H9 (cell line): Measurements from ENCODE around the gene KIF23. TPM values are rescaled to one million over a fixed set of nuclear protein-coding genes. Genes with fewer than 3 reads are reported as not detected.

Experiments used
- DNase-seq: peaks from one replicate; pipeline ENCODE4 v3.0.0-alpha.2; 2017
- H2AFZ ChIP-seq: one replicate; pipeline ENCODE4 v1.6.1; 2013; ENCODE audit warnings: mild to moderate bottlenecking, low read length, control low read depth, moderate library complexity
- H2AK5ac ChIP-seq: 2 replicates; pipeline ENCODE4 v1.6.1; 2013; ENCODE audit warnings: low read length, control low read depth, mixed read lengths; ENCODE audit not compliant: insufficient read length
- H2BK120ac ChIP-seq: one replicate; pipeline ENCODE4 v1.6.1; 2013; ENCODE audit warnings: low read depth, mild to moderate bottlenecking, low read length, control low read depth, inconsistent platforms; ENCODE audit not compliant: poor library complexity, severe bottlenecking
- H2BK12ac ChIP-seq: 2 replicates; pipeline ENCODE4 v1.6.1; 2013; ENCODE audit warnings: low read length, control low read depth, mixed read lengths, low read depth; ENCODE audit not compliant: insufficient read length
- H2BK15ac ChIP-seq: 2 replicates; pipeline ENCODE4 v1.6.1; 2013; ENCODE audit warnings: low read depth, low read length, control low read depth
- H2BK20ac ChIP-seq: one replicate; pipeline ENCODE4 v1.6.1; 2013; ENCODE audit warnings: low read depth, mild to moderate bottlenecking, low read length, control low read depth, inconsistent platforms; ENCODE audit not compliant: poor library complexity, severe bottlenecking
- H2BK5ac ChIP-seq: 2 replicates; pipeline ENCODE4 v1.6.1; 2013; ENCODE audit warnings: low read length, control low read depth, mixed read lengths; ENCODE audit not compliant: insufficient read length
- H3K14ac ChIP-seq: 2 replicates; pipeline ENCODE4 v1.6.1; 2013; ENCODE audit warnings: low read length, control low read depth; ENCODE audit not compliant: insufficient read depth
- H3K18ac ChIP-seq: 2 replicates; pipeline ENCODE4 v1.6.1; 2013; ENCODE audit warnings: low read depth, mild to moderate bottlenecking, mixed read lengths, low read length, control low read depth; ENCODE audit not compliant: insufficient read length
- H3K23ac ChIP-seq: 2 replicates; pipeline ENCODE4 v1.6.1; 2013; ENCODE audit warnings: low read length, control low read depth, mixed read lengths, low read depth; ENCODE audit not compliant: insufficient read length
- H3K23me2 ChIP-seq: 2 replicates; pipeline ENCODE4 v1.6.1; 2013; ENCODE audit warnings: low read depth, mild to moderate bottlenecking, mixed read lengths, low read length, control low read depth; ENCODE audit not compliant: insufficient read length, poor library complexity, severe bottlenecking
- H3K27ac ChIP-seq: 2 replicates; pipeline ENCODE4 v1.5.1; 2013; ENCODE audit warnings: low read length, control low read depth, mixed read lengths, low read depth; ENCODE audit not compliant: insufficient read length
- H3K27me3 ChIP-seq: 2 replicates; pipeline ENCODE4 v1.6.1; 2013; ENCODE audit warnings: low read length, control low read depth, inconsistent platforms; ENCODE audit not compliant: insufficient read depth
- H3K4ac ChIP-seq: 2 replicates; pipeline ENCODE4 v1.6.1; 2013; ENCODE audit warnings: low read depth, mild to moderate bottlenecking, control low read depth, inconsistent platforms, low read length, moderate library complexity
- H3K4me1 ChIP-seq: 2 replicates; pipeline ENCODE4 v1.6.1; 2013; ENCODE audit warnings: low read length, control low read depth, inconsistent platforms; ENCODE audit not compliant: insufficient read depth
- H3K4me2 ChIP-seq: 2 replicates; pipeline ENCODE4 v1.6.1; 2013; ENCODE audit warnings: low read length, control low read depth, mixed read lengths; ENCODE audit not compliant: insufficient read length, insufficient read depth
- H3K56ac ChIP-seq: 2 replicates; pipeline ENCODE4 v1.6.1; 2013; ENCODE audit warnings: low read depth, mild to moderate bottlenecking, mixed read lengths, low read length, control low read depth; ENCODE audit not compliant: insufficient read length
- H3K79me1 ChIP-seq: 2 replicates; pipeline ENCODE4 v1.6.1; 2013; ENCODE audit warnings: low read depth, mild to moderate bottlenecking, moderate library complexity, low read length, control low read depth, inconsistent platforms; ENCODE audit not compliant: insufficient read depth, poor library complexity, severe bottlenecking
- H3K79me2 ChIP-seq: 2 replicates; pipeline ENCODE4 v1.6.1; 2013; ENCODE audit warnings: low read length, control low read depth, inconsistent platforms; ENCODE audit not compliant: insufficient read depth
- H3K9ac ChIP-seq: 2 replicates; pipeline ENCODE4 v1.6.1; 2013; ENCODE audit warnings: low read length, control low read depth, mixed read lengths; ENCODE audit not compliant: insufficient read length; ENCODE audit errors: extremely low read depth
- H3K9me3 ChIP-seq: one replicate; pipeline ENCODE4 v1.6.1; 2013; ENCODE audit warnings: low read depth, low read length, inconsistent platforms; ENCODE audit not compliant: control insufficient read depth
- H3T11ph ChIP-seq: one replicate; pipeline ENCODE4 v1.6.1; 2013; ENCODE audit warnings: mild to moderate bottlenecking, low read length, control low read depth, inconsistent platforms
- H4K20me1 ChIP-seq: one replicate; pipeline ENCODE4 v1.6.1; 2013; ENCODE audit not compliant: control insufficient read depth, insufficient read length, insufficient read depth
- H4K5ac ChIP-seq: 2 replicates; pipeline ENCODE4 v1.6.1; 2013; ENCODE audit warnings: low read depth, mild to moderate bottlenecking, mixed read lengths, low read length, control low read depth; ENCODE audit not compliant: insufficient read length
- H4K8ac ChIP-seq: replicated peaks from 2 replicates; pipeline ENCODE4 v1.6.1; 2013; ENCODE audit warnings: low read length, control low read depth, mixed read lengths, low read depth; ENCODE audit not compliant: insufficient read length
- H4K91ac ChIP-seq: 2 replicates; pipeline ENCODE4 v1.6.1; 2013; ENCODE audit warnings: low read depth, mild to moderate bottlenecking, moderate library complexity, mixed read lengths, low read length, control low read depth; ENCODE audit not compliant: insufficient read length
- H3K27ac Mint-ChIP-seq, 3 experiments: 2 replicates in 2 of 3; 3 replicates in 1 of 3; pipeline ENCODE4 v1.8.0; 2020 to 2021; ENCODE audit warnings: mixed read lengths in 3 of 3, mild to moderate bottlenecking in 1 of 3, moderate library complexity in 1 of 3
- H3K27me3 Mint-ChIP-seq: 2 replicates; pipeline ENCODE4 v1.8.0; 2021; ENCODE audit warnings: low read depth, mild to moderate bottlenecking, moderate library complexity, mixed read lengths
- H3K36me3 Mint-ChIP-seq, 3 experiments: 2 replicates in 2 of 3; 3 replicates in 1 of 3; pipeline ENCODE4 v1.8.0; 2020 to 2021; ENCODE audit warnings: low read depth in 3 of 3, mixed read lengths in 3 of 3; ENCODE audit not compliant: insufficient read depth in 1 of 3
- H3K4me1 Mint-ChIP-seq, 2 experiments: 2 replicates each; pipeline ENCODE4 v1.8.0; 2020; ENCODE audit warnings: mixed read lengths in 2 of 2
- H3K4me3 Mint-ChIP-seq, 2 experiments: 2 replicates in 1 of 2; 3 replicates in 1 of 2; pipeline ENCODE4 v1.8.0; 2020 to 2021; ENCODE audit warnings: mild to moderate bottlenecking in 2 of 2, mixed read lengths in 2 of 2, moderate library complexity in 1 of 2
- H3K9me3 Mint-ChIP-seq, 2 experiments: 2 replicates in 1 of 2; 3 replicates in 1 of 2; pipeline ENCODE4 v1.8.0; 2020; ENCODE audit warnings: mild to moderate bottlenecking in 2 of 2, mixed read lengths in 2 of 2, moderate library complexity in 1 of 2
- CTCF ChIP-seq: fragments of 200-600 bp; sonication (generic); conservative IDR thresholded peaks from 3 replicates; pipeline ENCODE4 v1.8.0; 2021; ENCODE audit warnings: antibody characterized with exemption, mild to moderate bottlenecking
- WGBS: extraction: QIAGEN DNeasy Blood & Tissue Kit; methylation state at CpG from one replicate; pipeline ENCODE4 v1.1.7; 2013; ENCODE audit warnings: missing lambda C conversion rate, low lambda C conversion rate, mixed read lengths; ENCODE audit not compliant: insufficient read length; ENCODE audit errors: extremely low coverage; 5-methylcytosine and 5-hydroxymethylcytosine counted together
- total RNA-seq: library from RNA; stranded (reverse); gene quantifications from 2 replicates; pipeline ENCODE4 v1.2.1, GENCODE V29; 2021

Gene KIF23
- total RNA-seq, 1 experiment from 2014 or later = 55.4 TPM

GRCh38 chr15:69468241-69469121 lies 54.3 kb downstream of the KIF23 start:
- Histone ChIP-seq H4K91ac (no peak overlapping the region), H3K23me2 (no peaks in the 10 kb centered on the region), H2BK20ac (no peak overlapping the region), H3K9me3 (no peaks in the 10 kb centered on the region), H2BK12ac (no peak overlapping the region), H3T11ph (no peak overlapping the region), H2BK15ac (no peak overlapping the region; the same call in 1 of the 2 replicates), H3K79me1 (no peaks in the 10 kb centered on the region), H2AK5ac (no peak overlapping the region), H3K14ac (no peak overlapping the region), H2AFZ (no peak overlapping the region), H2BK120ac (no peak overlapping the region), H3K56ac (no peak overlapping the region), H2BK5ac (no peak overlapping the region), H3K27me3 (no peaks in the 10 kb centered on the region), H3K18ac (no peak overlapping the region), H4K20me1 (no peaks in the 10 kb centered on the region), H3K4me2 (no peak overlapping the region), H3K23ac (no peak overlapping the region), H3K4ac (no peak overlapping the region), H4K8ac (no peak overlapping the region), H3K9ac (no peak overlapping the region), H3K4me1 (no peaks in the 10 kb centered on the region), H3K27ac (no peak overlapping the region), H3K79me2 (no peaks in the 10 kb centered on the region), H4K5ac (no peak overlapping the region)
- TF ChIP-seq CTCF = no peak
- no peak for DNase-seq
- WGBS = no CpG with 5 or more reads among the region's 19 CpGs
- Mint-ChIP-seq H3K4me1 (peaks cover 8 to 9% of the 10 kb centered on the region in 2 experiments), H3K36me3 (no peaks in the 10 kb centered on the region; a peak in 1 of 7 replicates), H3K9me3 (no peaks in the 10 kb centered on the region), H3K27me3 (no peaks in the 10 kb centered on the region), H3K27ac (peak overlapping the region in 2 of 3 experiments; percentile 1 to 39; a peak in 3 of 7 replicates), H3K4me3 (no peak overlapping the region)
